Activated CD8-positive, alpha-beta memory T cell treated with anti-CD3 and anti-CD28 coated beads, Interleukin-2, amount 50 U/mL, for 24 hours (primary cell): Measurements from ENCODE around the gene LINGO4.
"Not testable (repeated sequence)": the region's sequence is repeated elsewhere in the genome, so short reads cannot be mapped to it uniquely, and the experiment has no call there.

Experiments
- DNase-seq: peaks from one replicate; pipeline ENCODE4 v3.0.0-alpha.2; 2020; ENCODE audit errors: extremely low read depth

The LINGO4 gene

DNA sequence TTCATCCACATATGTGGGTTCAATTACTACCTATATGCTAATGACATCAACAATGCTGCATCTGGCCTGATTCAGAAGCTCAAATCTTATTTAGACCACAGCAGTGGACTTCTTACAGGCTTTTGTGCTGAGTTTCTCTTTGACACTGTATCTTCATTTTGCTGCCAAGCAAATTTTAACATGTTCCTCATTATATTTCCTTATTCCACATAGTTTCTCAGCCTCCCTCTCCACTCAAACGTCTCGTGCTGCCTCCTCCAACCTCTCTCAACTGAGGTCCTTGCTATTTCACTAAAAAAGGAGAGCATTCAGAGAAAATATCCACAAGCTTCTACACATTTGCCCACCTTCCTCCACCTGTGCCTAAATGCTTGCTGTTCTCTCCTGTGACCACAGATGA is 21.4 kb downstream of the LINGO4 start:
- no peak for DNase-seq

- no peak for DNase-seq
These were observed 22.5 kb downstream of the LINGO4 start for GRCh38 chr1:151782741-151783140.

- not testable (repeated sequence) for DNase-seq
These were observed 23.2 kb downstream of the LINGO4 start for GRCh38 chr1:151782026-151782425.

GRCh38 chr1:151780736-151781135 is 24.5 kb downstream of the LINGO4 start:
- not testable (repeated sequence) for DNase-seq

DNA sequence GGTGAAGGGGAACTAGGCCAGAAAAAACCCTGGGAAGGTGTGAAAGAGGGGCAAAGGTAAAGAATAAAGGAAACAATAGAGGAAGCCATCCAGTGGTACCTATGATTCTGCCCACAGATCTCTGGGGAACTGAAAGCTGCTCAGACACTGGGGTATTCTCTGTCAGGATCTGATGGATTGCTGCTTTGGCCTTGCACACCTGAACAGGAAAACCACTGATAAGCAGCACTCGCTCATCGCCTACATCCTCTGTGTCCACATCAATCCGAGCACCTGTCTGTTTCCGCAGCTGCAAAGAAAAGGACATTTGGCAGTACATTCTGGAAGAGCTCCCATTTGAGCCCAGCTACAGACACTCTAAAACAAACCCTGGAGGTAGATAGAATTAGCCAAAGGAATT is 25.4 kb downstream of the LINGO4 start:
- no peak for DNase-seq

DNA sequence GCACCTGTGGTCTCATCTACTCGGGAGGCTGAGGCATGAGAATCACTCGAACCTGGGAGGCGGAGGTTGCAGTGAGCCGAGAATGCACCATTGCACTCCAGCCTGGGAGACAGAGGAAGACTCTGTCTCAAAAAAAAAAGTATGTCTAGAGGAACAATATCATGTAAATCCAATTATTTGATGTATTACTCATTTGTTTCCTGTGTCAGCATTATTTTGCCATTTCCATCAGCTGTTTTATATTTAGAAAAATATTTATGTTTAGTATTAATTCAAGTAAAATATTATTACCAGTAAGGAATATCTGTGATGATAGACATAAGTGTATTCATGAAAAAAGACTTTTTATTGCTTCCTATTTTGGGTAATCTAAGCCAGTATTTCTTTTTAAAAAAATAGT is 27.9 kb downstream of the LINGO4 start:
- DNase-seq = no peak

- no peak for DNase-seq
These were observed 28.6 kb downstream of the LINGO4 start for GRCh38 chr1:151776665-151777062.

GRCh38 chr1:151775894-151776664 is 29.1 kb downstream of the LINGO4 start:
- no peak for DNase-seq

- DNase-seq = no peak
These were observed 30.8 kb downstream of the LINGO4 start for GRCh38 chr1:151774256-151774922.

DNA sequence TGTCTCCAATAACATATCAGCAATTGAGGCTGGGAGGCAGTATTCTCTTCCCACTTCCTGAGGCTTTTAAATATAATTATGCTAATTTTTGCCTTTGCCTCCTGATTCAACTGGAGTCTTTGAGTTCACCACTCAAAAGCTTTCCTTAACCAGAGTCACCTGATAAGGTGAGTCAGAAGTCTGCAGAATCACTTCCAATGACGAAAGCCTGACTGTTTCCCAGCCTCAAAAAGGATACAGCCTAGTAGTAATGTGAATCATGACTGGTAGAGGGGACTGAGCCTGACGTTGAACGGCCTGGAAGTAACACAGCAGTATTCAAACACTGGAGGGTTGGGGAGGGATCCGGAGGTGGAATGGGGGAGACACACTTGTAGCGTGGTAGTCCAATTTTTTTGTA is 31.5 kb downstream of the LINGO4 start:
- no peak for DNase-seq

GRCh38 chr1:151769270-151769669 is 35.9 kb downstream of the LINGO4 start:
- DNase-seq = not testable (repeated sequence)

GRCh38 chr1:151768351-151769066 is 36.7 kb downstream of the LINGO4 start:
- DNase-seq = not testable (repeated sequence)

DNA sequence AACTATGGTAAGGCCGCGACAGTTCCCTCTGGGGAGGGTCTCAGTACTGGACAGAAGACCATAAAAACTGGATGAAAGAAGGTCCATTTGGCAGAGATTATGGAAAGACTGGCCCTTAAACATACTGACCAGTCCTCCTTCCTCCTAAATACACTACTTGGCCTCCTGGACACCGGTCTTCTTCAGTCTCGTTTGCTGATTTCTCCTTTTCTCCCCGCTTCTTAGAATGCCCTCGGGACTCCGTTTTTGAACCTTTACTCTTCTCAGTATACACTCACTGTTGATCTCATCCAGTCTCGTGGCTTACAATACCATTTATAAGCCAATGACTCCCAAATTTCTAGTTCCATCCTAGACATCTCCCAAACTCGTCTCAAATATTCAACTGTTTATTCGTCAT is 41.2 kb downstream of the LINGO4 start:
- no peak for DNase-seq

GRCh38 chr1:151762941-151763921 is 42.0 kb downstream of the LINGO4 start, which contains the start of gene MRPL9:
Gene MRPL9 (minus strand): TSS chr1:151763496. CDS start chr1:151763479, 17 bp downstream.
- DNase-seq = peak; percentile 66

GRCh38 chr1:151760597-151761385 is 44.4 kb downstream of the LINGO4 start:
- DNase-seq = no peak

GRCh38 chr1:151759241-151759640 is 46.0 kb downstream of the LINGO4 start:
- DNase-seq = no peak

DNA sequence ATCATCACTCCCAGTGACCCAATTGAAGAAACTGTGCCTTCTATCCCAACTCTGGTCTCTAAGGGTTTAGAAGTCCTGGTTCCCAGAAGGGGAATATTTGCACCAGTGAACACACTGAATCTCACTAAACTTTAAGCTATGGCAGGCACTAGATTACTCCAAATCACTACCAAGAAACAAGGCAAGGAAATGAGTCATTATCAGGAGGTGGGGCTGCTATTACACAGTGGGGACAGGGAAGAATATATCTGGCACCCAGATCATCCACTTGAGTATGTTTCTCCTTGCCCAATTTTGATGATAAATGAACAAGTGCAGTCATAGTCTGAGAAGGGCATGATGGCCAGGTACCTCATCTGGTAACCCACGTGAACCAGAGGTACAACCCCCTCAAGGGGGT is 48.9 kb downstream of the LINGO4 start:
- DNase-seq = no peak
